Fibroblast of pulmonary artery (primary cell): ENCODE data around the gene PRSS22.
A peak's percentile ranks its signal among the peaks of the same experiment; 100 is the strongest.
"Not testable (repeated sequence)": the region's sequence is repeated elsewhere in the genome, so short reads cannot be mapped to it uniquely, and the experiment has no call there.

Source experiments
- DNase-seq: peaks from one replicate; pipeline ENCODE4 v3.0.0-alpha.2; 2010; ENCODE audit warnings: low read depth
- H3K4me3 ChIP-seq: replicated peaks from 2 replicates; pipeline ENCODE4 v1.5.1; 2011; ENCODE audit warnings: low read depth, mild to moderate bottlenecking, control low read depth, low read length, moderate library complexity
- TF ChIP-seq, protein P1 (sequence below): IDR thresholded peaks from 2 replicates; pipeline ENCODE4 v1.5.1; 2011; ENCODE audit warnings: mild to moderate bottlenecking, control low read depth, low read length, inconsistent platforms; ENCODE audit errors: missing control alignments

The PRSS22 gene, protein sequence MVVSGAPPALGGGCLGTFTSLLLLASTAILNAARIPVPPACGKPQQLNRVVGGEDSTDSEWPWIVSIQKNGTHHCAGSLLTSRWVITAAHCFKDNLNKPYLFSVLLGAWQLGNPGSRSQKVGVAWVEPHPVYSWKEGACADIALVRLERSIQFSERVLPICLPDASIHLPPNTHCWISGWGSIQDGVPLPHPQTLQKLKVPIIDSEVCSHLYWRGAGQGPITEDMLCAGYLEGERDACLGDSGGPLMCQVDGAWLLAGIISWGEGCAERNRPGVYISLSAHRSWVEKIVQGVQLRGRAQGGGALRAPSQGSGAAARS

DNA sequence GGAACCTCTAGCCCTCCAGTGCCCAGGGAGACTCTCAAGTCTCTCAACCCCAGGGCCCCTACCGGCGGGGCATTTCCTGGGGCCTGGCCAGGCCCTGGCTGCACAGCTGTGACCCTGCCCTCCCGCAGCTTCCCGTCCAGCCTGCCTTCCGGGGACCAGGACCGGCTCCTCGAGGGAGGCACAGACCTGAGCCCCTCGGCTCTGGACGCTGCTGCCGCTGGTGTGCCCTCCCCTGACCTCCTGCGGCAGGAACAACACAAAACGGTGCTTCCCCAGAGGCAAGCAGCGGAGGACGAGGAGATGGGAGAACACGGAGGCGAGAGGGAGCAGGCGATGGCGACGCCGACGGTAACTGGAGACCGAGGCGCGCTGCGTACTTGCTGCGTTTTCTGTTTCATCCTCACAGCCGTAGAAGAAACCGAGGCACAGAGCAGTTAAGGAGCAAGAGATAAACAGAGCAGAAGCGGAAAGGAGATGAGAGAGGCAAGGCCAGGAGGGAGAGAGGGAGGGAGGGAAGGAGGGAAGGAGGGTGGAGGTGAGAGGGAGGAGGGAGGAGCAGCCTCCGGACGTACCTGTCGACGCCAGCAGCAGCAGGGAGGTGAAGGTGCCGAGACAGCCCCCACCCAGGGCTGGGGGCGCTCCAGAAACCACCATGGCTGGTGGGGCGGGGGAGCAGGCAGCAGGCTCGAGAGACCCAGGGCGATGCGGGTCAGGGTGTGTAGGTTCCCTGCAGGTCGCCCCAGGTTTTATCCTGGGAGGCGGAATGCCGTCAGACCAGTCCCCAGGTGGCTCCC, at the start of gene PRSS22:
TSS of gene PRSS22 (minus strand) at position 720 of the 794 bp plus-strand sequence. CDS start at position 654, 66 bp downstream.
- H3K4me3 ChIP-seq, result no peak within 1 kb of the TSS
- no peak for DNase-seq
- TF ChIP-seq, protein P1, sequence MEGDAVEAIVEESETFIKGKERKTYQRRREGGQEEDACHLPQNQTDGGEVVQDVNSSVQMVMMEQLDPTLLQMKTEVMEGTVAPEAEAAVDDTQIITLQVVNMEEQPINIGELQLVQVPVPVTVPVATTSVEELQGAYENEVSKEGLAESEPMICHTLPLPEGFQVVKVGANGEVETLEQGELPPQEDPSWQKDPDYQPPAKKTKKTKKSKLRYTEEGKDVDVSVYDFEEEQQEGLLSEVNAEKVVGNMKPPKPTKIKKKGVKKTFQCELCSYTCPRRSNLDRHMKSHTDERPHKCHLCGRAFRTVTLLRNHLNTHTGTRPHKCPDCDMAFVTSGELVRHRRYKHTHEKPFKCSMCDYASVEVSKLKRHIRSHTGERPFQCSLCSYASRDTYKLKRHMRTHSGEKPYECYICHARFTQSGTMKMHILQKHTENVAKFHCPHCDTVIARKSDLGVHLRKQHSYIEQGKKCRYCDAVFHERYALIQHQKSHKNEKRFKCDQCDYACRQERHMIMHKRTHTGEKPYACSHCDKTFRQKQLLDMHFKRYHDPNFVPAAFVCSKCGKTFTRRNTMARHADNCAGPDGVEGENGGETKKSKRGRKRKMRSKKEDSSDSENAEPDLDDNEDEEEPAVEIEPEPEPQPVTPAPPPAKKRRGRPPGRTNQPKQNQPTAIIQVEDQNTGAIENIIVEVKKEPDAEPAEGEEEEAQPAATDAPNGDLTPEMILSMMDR, result no peak

DNA sequence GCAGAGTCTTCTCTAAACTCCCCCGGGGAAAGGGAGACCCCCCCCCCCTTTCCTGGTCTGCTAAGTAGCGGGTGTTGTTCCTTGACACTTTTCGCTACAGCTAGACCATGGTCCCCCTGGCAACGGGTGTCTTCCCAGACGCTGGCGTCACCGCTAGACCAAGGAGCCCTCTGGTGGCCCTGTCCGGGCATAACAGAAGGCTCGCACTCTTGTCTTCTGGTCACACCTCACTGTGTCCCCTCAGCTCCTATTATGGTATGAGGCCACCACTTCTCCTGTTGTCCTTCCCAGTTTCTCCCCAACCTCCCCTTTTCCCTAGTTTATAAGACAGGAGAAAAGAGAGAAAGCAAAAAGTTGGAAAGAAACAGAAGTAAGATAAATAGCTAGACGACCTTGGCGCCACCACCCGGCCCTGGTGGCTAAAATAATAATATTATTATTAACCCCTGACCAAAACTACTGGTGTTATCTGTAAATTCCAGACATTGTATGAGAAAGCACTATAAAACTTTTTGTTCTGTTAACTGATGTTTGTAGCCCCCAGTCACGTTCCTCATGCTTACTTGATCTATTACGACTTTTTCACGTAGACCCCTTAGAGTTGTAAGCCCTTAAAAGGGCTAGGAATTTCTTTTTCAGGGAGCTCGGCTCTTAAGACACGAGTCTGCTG, 49.2 kb upstream of the PRSS22 start:
- peak; percentile 55 for DNase-seq

DNA sequence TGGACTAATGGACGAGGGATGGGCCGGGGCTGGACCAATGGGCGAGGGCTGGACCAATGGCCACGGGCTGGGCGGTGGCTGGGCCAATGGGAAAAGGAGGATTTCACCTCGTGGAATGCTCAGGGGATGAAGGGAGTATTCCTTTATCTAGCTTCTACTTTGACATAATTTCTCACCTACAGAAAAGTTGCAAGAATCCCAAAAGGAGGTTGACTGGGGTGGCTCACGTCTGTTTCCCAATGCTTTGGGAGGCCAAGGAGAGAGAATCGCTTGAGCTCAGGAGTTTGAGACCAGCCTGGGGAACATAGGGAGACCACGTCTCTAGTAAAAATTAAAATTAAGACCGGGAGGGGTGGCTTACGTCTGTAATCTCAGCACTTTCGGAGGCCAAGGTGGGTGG, 48.0 kb upstream of the PRSS22 start:
- H3K4me3 ChIP-seq, result no peak overlapping the region
- TF ChIP-seq, protein P1, result no peak
- no peak for DNase-seq

More for the DNA sequence above, 49.2 kb upstream of the PRSS22 start:
- not testable (repeated sequence) for H3K4me3 ChIP-seq
- TF ChIP-seq, protein P1, result peak; percentile 33

DNA sequence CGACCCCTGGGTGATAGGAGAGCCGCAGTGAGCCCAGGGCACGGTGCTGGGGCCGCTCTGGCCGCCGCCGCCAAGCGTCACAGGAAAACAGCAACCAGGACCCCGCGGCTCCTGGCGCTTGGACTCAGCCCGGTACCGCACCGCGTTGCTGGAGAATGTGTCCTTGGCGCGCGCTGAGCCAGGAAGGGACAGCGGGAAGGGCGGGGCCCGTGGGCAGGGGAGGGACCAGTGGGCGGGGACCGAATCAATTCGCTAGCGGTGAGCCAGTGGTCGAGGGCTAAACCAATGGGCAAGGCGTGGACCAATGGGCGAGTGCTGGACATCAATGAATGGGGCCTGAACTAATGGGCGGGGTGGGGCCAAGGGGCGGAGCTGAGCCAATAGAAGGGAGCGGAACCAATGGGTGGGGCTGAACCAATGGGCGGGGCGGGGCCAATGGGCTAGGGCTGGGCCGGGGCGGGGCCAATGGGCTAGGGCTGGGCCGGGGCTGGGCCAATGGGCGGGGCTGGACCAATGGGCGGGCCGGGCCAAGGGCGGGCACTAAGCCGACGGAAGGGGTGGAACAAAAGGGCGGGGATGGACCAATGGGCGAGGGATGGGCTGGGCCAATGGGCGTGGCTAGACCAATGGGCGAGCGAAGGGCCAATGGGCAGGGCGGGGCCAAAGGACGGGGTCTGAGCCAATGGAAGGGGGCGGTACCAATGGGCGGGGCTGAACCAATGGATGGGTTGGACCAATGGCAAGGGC, 47.4 kb upstream of the PRSS22 start:
- peak; percentile 100 for DNase-seq
- TF ChIP-seq, protein P1, result no peak

DNA sequence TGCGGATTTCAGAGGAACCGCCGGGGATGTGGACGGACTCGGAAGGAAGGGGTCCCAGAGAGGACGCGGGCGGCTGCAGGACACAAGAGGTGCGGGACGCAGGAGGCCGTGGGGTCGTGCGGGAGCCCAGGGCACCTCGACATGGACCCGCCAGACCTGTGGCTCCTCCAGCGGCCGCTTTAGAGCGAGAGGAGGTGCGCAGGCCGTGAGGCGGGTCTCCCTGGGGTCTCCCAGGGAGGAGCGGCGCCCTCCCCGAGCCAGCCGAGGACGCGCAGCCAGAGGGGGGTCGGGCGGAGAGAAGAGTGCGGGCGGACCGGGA, 46.9 kb upstream of the PRSS22 start:
- H3K4me3 ChIP-seq, result peak overlapping the region; percentile 80
- TF ChIP-seq, protein P1, result no peak
- no peak for DNase-seq

More for the DNA sequence above, 47.4 kb upstream of the PRSS22 start:
- H3K4me3 ChIP-seq, result peak overlapping the region; percentile 80

DNA sequence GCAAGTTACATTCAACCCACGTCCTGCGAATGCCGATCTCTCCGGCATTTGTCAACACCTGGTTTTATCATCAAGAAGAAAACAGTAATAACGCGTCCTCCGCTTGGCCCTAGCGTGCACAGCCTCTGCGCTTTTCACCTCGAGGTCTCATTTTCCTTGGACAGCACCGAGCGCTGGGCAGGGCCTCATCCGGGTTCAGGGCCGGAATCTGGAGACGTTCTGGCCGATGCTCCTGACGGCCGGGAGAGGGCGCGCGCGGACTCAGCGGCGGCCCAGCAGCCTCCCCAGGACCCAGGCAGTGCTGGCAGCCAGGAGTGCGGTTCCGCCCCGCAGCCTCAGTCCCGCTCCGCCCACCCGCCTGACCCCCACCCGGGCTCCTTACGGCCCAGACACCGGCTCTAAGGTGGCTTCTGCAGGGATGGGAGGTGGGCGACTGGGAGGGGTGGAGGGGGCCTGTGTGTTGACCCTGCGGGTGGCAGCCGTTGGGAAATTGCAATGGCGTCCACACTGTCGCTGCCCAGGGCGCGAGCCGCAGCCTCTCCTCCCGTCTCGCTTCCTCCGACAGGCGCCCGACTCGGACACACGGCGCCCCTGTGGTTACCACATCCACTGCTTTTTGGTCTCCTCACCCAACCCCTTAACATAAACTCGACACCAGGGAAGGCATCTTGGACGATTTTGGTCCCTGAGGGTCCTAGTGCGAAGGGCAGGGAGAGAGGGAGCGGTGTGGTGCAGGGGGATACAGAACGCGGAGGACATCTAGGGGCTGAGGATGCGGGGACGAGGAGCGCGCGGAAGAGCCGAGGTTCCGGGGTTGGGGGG, 46.3 kb upstream of the PRSS22 start:
- TF ChIP-seq, protein P1, result peak; percentile 68

More for the DNA sequence above, 46.3 kb upstream of the PRSS22 start:
- H3K4me3 ChIP-seq, result peak overlapping the region; percentile 80
- peak; percentile 86 for DNase-seq
